Stimulated activated memory B cell treated with anti-CD40 and anti-IgM and Interleukin-4, amounts not matched to agents 10 μg/mL and 1 μg/mL and 100 μg/mL, for 72 hours (primary cell): ENCODE data around the gene DEFB108B.
"Not testable (repeated sequence)": the region's sequence is repeated elsewhere in the genome, so short reads cannot be mapped to it uniquely, and the experiment has no call there.

ENCODE experiments used
- ATAC-seq: fragments of 150-1000 bp; cut with Tn5 transposase; 2 replicates; pipeline ENCODE4 v1.10.0; 2021
- H3K27ac Mint-ChIP-seq: one replicate; pipeline ENCODE4 v1.8.0; 2022; ENCODE audit warnings: mild to moderate bottlenecking, mixed read lengths
- H3K27me3 Mint-ChIP-seq: one replicate; pipeline ENCODE4 v1.8.0; 2022; ENCODE audit warnings: mixed read lengths
- H3K36me3 Mint-ChIP-seq: one replicate; pipeline ENCODE4 v1.8.0; 2022; ENCODE audit warnings: mixed read lengths
- H3K4me1 Mint-ChIP-seq: one replicate; pipeline ENCODE4 v1.8.0; 2022; ENCODE audit warnings: mixed read lengths
- H3K4me3 Mint-ChIP-seq: one replicate; pipeline ENCODE4 v1.8.0; 2022; ENCODE audit warnings: mild to moderate bottlenecking, moderate library complexity, mixed read lengths
- H3K9me3 Mint-ChIP-seq: one replicate; pipeline ENCODE4 v1.8.0; 2022; ENCODE audit warnings: mixed read lengths

Gene DEFB108B

GRCh38 chr11:71801026-71801425 lies 32.0 kb upstream of the DEFB108B start:
- H3K27me3 Mint-ChIP-seq, H3K36me3 Mint-ChIP-seq, H3K9me3 Mint-ChIP-seq, H3K4me1 Mint-ChIP-seq, ATAC-seq, H3K4me3 Mint-ChIP-seq, H3K27ac Mint-ChIP-seq: not testable (repeated sequence)

- H3K4me3 Mint-ChIP-seq, H3K4me1 Mint-ChIP-seq, ATAC-seq, H3K27me3 Mint-ChIP-seq, H3K36me3 Mint-ChIP-seq, H3K27ac Mint-ChIP-seq, H3K9me3 Mint-ChIP-seq: not testable (repeated sequence)
These were observed 30.1 kb upstream of the DEFB108B start for GRCh38 chr11:71802874-71803273.

- not testable (repeated sequence) for H3K27me3 Mint-ChIP-seq, H3K4me1 Mint-ChIP-seq, ATAC-seq, H3K36me3 Mint-ChIP-seq, H3K9me3 Mint-ChIP-seq, H3K4me3 Mint-ChIP-seq, H3K27ac Mint-ChIP-seq
These were observed 28.6 kb upstream of the DEFB108B start for GRCh38 chr11:71804158-71804947.

GRCh38 chr11:71812529-71812928 lies 20.5 kb upstream of the DEFB108B start:
- not testable (repeated sequence) for H3K9me3 Mint-ChIP-seq, ATAC-seq, H3K4me1 Mint-ChIP-seq, H3K27me3 Mint-ChIP-seq, H3K36me3 Mint-ChIP-seq
- peak overlapping the region; percentile 73 for H3K27ac Mint-ChIP-seq
- peak overlapping the region; percentile 76 for H3K4me3 Mint-ChIP-seq

GRCh38 chr11:71813481-71814355 lies 19.3 kb upstream of the DEFB108B start:
- not testable (repeated sequence) for H3K27me3 Mint-ChIP-seq, ATAC-seq, H3K9me3 Mint-ChIP-seq, H3K36me3 Mint-ChIP-seq, H3K4me1 Mint-ChIP-seq
- Mint-ChIP-seq H3K27ac (peak overlapping the region; percentile 73), H3K4me3 (peak overlapping the region; percentile 76)

GRCh38 chr11:71821539-71821938 lies 11.5 kb upstream of the DEFB108B start:
- H3K9me3 Mint-ChIP-seq, H3K4me3 Mint-ChIP-seq, H3K27me3 Mint-ChIP-seq, H3K4me1 Mint-ChIP-seq, ATAC-seq, H3K27ac Mint-ChIP-seq, H3K36me3 Mint-ChIP-seq: not testable (repeated sequence)

- H3K9me3 Mint-ChIP-seq, H3K4me1 Mint-ChIP-seq, H3K27ac Mint-ChIP-seq, ATAC-seq, H3K4me3 Mint-ChIP-seq, H3K27me3 Mint-ChIP-seq, H3K36me3 Mint-ChIP-seq: not testable (repeated sequence)
These were observed 3.8 kb upstream of the DEFB108B start for GRCh38 chr11:71829247-71829646.

- not testable (repeated sequence) for H3K4me3 Mint-ChIP-seq, H3K4me1 Mint-ChIP-seq, ATAC-seq, H3K36me3 Mint-ChIP-seq, H3K27me3 Mint-ChIP-seq, H3K27ac Mint-ChIP-seq, H3K9me3 Mint-ChIP-seq
These were observed 3.3 kb upstream of the DEFB108B start for GRCh38 chr11:71829686-71830085.

GRCh38 chr11:71842720-71843119 lies 9.7 kb downstream of the DEFB108B start:
- not testable (repeated sequence) for H3K27ac Mint-ChIP-seq, H3K36me3 Mint-ChIP-seq, ATAC-seq, H3K9me3 Mint-ChIP-seq, H3K4me3 Mint-ChIP-seq, H3K27me3 Mint-ChIP-seq, H3K4me1 Mint-ChIP-seq

GRCh38 chr11:71843355-71843754 lies 10.4 kb downstream of the DEFB108B start:
- H3K27ac Mint-ChIP-seq, H3K9me3 Mint-ChIP-seq, H3K36me3 Mint-ChIP-seq, H3K27me3 Mint-ChIP-seq, H3K4me1 Mint-ChIP-seq, ATAC-seq, H3K4me3 Mint-ChIP-seq: not testable (repeated sequence)

GRCh38 chr11:71843858-71844257 lies 10.9 kb downstream of the DEFB108B start:
- Mint-ChIP-seq H3K9me3 (peaks cover 11% of the 10 kb centered on the region), H3K4me1 (no peaks in the 10 kb centered on the region), H3K27ac (no peak overlapping the region), H3K36me3 (no peaks in the 10 kb centered on the region), H3K27me3 (no peaks in the 10 kb centered on the region), H3K4me3 (no peak overlapping the region)
- no peak for ATAC-seq

GRCh38 chr11:71853895-71854294 lies 20.9 kb downstream of the DEFB108B start:
- H3K4me1 Mint-ChIP-seq, H3K9me3 Mint-ChIP-seq, H3K27me3 Mint-ChIP-seq, ATAC-seq, H3K27ac Mint-ChIP-seq, H3K4me3 Mint-ChIP-seq: not testable (repeated sequence)
- H3K36me3 Mint-ChIP-seq: peaks cover 15% of the 10 kb centered on the region

GRCh38 chr11:71855880-71856279 lies 22.9 kb downstream of the DEFB108B start:
- H3K9me3 Mint-ChIP-seq, H3K27me3 Mint-ChIP-seq, H3K27ac Mint-ChIP-seq, H3K36me3 Mint-ChIP-seq, ATAC-seq, H3K4me1 Mint-ChIP-seq, H3K4me3 Mint-ChIP-seq: not testable (repeated sequence)

- not testable (repeated sequence) for H3K36me3 Mint-ChIP-seq, H3K27me3 Mint-ChIP-seq, H3K27ac Mint-ChIP-seq, ATAC-seq, H3K4me3 Mint-ChIP-seq, H3K4me1 Mint-ChIP-seq, H3K9me3 Mint-ChIP-seq
These were observed 27.8 kb downstream of the DEFB108B start for GRCh38 chr11:71860835-71861234.

GRCh38 chr11:71863978-71864627 lies 31.1 kb downstream of the DEFB108B start:
- H3K4me3 Mint-ChIP-seq, H3K27ac Mint-ChIP-seq, H3K27me3 Mint-ChIP-seq, H3K4me1 Mint-ChIP-seq, H3K9me3 Mint-ChIP-seq, H3K36me3 Mint-ChIP-seq: not testable (repeated sequence)
- peak; percentile 72 for ATAC-seq

GRCh38 chr11:71867209-71867608 lies 34.2 kb downstream of the DEFB108B start:
- not testable (repeated sequence) for H3K27me3 Mint-ChIP-seq, H3K9me3 Mint-ChIP-seq, H3K27ac Mint-ChIP-seq, ATAC-seq, H3K4me3 Mint-ChIP-seq, H3K36me3 Mint-ChIP-seq
- H3K4me1 Mint-ChIP-seq: peaks cover 24% of the 10 kb centered on the region
